Measurements from ENCODE around the gene WHAMM. TPM values are rescaled to one million over a fixed set of nuclear protein-coding genes. Genes with fewer than 3 reads are reported as not detected.

The WHAMM gene
- total and polyA plus RNA-seq, 4 donors: 4.2 to 10.4 (median 6.6) TPM

DNA sequence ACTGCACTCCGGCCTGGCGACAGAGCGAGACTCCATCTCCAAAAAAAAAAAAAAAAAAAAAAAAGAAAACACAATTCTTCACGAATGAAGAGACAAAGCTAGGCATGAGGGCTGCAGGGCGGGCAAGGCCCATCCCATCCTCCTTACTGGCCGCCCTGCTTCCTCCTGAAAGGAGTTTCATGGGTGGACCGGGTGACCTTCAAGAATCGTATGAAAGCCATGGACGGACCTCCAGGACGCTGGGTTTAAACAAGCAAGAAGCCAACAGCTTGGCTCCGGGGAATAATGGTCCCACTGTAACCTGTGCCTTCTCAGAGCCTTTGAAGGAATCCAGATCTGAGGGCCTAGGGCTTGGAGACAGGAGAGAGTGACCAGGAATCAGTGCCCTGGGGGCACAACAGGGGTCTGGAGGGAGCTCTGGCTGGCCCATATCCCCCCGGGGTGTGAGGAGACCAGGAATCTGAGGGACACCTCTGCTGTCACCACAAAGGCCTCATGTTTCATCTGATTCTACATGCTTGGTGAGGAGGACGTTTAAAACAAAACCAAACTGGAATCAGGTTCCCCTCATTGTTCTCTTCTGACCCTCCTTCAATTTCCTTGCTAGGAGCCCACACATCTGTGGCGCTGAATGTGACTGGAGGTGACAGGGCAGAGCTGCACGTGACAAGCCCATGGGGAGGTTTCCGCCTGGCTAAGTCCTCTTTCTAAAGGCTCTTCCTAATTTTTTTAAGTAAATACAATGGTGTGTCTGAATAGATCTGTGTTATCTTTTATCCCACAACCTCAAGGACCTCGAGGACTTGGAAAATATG, 46.1 kb downstream of the WHAMM start:
- H3K9me3 ChIP-seq (ENCODE audit: control insufficient read depth in 4 of 4, insufficient read depth in 3 of 4, low read length in 3 of 4): no peaks in the 10 kb centered on the region
- DNase-seq (no peak), ATAC-seq (ENCODE audit: insufficient read depth, low FRiP score) (no peak)
- no peak overlapping the region for H3K9ac ChIP-seq (ENCODE audit: insufficient read depth in 1 of 2, low read length in 2 of 2)
- H3K27ac ChIP-seq (ENCODE audit: low read depth in 1 of 2, low read length in 1 of 2): no peak overlapping the region
- H3K36me3 ChIP-seq (ENCODE audit: control insufficient read depth in 4 of 4, insufficient read depth in 4 of 4, low read length in 4 of 4): peaks cover 0 to 2% (median 0%) of the 10 kb centered on the region in 4 donors
- H3K4me3 ChIP-seq: no peak overlapping the region
- H3K4me1 ChIP-seq (ENCODE audit: control insufficient read depth in 5 of 5, insufficient read depth in 5 of 5, low read length in 5 of 5): peaks cover 0 to 7% (median 0%) of the 10 kb centered on the region in 5 donors
- WGBS, 2 donors: 74 to 77% methylated on average over 17 of the region's 17 CpGs
- TF ChIP-seq, protein P1, sequence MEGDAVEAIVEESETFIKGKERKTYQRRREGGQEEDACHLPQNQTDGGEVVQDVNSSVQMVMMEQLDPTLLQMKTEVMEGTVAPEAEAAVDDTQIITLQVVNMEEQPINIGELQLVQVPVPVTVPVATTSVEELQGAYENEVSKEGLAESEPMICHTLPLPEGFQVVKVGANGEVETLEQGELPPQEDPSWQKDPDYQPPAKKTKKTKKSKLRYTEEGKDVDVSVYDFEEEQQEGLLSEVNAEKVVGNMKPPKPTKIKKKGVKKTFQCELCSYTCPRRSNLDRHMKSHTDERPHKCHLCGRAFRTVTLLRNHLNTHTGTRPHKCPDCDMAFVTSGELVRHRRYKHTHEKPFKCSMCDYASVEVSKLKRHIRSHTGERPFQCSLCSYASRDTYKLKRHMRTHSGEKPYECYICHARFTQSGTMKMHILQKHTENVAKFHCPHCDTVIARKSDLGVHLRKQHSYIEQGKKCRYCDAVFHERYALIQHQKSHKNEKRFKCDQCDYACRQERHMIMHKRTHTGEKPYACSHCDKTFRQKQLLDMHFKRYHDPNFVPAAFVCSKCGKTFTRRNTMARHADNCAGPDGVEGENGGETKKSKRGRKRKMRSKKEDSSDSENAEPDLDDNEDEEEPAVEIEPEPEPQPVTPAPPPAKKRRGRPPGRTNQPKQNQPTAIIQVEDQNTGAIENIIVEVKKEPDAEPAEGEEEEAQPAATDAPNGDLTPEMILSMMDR (IDR thresholded peaks at IDR 0.05; ENCODE audit: control extremely low read depth, extremely low read depth): no peak
- H3K27me3 ChIP-seq (ENCODE audit: control insufficient read depth in 3 of 3, insufficient read depth in 3 of 3, low read length in 2 of 3): no peaks in the 10 kb centered on the region

DNA sequence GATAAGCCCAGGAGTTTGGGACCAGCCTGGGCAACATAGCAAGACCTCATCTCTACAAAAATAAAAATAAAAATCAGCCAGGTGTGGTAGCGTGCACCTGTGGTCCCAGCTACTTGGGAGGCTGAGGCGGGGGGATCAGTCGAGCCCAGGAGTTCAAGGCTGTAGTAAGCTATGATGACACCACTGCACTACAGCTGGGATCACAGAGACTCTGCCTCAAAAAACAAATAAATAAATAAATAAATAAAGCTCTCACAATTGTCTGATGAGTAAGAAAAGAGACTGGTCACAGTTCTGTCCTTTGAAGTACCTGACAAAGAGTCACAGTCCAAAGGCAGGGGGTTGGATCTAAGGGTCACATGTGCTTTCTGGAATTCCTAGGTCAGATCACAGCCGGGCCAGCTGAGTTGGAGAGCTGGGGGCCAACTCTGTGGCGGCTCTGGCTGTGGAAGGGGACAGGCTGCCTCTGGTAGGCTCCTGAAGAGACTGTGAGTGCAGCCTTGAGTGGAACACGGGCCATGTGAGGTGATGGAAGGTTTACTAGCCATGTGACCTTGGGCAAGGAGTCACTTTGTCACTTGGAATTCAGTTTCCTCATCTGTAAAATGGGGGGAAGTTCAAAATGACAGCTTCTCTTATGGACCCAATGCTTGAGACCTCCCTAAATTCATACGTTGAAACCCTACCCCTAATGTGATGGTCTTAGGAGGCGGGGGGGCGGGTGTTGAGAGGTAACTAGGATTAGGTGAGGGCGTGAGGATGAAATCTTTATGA, 47.2 kb downstream of the WHAMM start:
- ATAC-seq (ENCODE audit: insufficient read depth, low FRiP score): no peak
- TF ChIP-seq, protein P1 (IDR thresholded peaks at IDR 0.05; ENCODE audit: control extremely low read depth, extremely low read depth): no peak
- peaks cover 0 to 2% (median 0%) of the 10 kb centered on the region in 4 donors for H3K36me3 ChIP-seq (ENCODE audit: control insufficient read depth in 4 of 4, insufficient read depth in 4 of 4, low read length in 4 of 4)
- H3K9me3 ChIP-seq (ENCODE audit: control insufficient read depth in 4 of 4, insufficient read depth in 3 of 4, low read length in 3 of 4): no peaks in the 10 kb centered on the region
- no peak overlapping the region for H3K27ac ChIP-seq (ENCODE audit: low read depth in 1 of 2, low read length in 1 of 2)
- peaks cover 0 to 7% (median 0%) of the 10 kb centered on the region in 5 donors for H3K4me1 ChIP-seq (ENCODE audit: control insufficient read depth in 5 of 5, insufficient read depth in 5 of 5, low read length in 5 of 5)
- no peak overlapping the region for H3K4me3 ChIP-seq
- 94 to 95% methylated on average over 10 of the region's 10 CpGs for WGBS, 2 donors
- no peak for DNase-seq
- H3K27me3 ChIP-seq (ENCODE audit: control insufficient read depth in 3 of 3, insufficient read depth in 3 of 3, low read length in 2 of 3): no peaks in the 10 kb centered on the region
- no peak overlapping the region for H3K9ac ChIP-seq (ENCODE audit: insufficient read depth in 1 of 2, low read length in 2 of 2)

DNA sequence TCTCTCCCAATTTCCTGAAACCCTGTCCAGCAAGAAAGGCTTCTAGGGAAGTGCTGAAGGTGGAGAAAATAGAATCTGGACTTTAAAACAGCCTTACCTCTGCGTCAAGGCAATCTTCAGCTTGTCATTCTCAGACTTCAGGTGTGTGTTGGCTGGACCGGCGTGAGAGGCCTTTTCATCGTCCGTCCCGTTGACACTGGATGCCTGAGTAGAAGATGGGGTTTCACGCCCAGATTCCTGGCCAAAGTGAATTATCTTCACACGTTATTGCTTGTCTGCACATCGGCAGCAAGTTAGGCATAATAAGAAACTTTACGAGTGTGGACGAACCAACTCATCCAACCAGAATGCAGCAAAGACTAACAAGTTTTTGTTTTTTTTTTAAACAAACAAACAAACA, 49.5 kb downstream of the WHAMM start:
- ATAC-seq (ENCODE audit: insufficient read depth, low FRiP score) (no peak), DNase-seq (no peak)
- Histone ChIP-seq H3K36me3 (ENCODE audit: control insufficient read depth in 4 of 4, insufficient read depth in 4 of 4, low read length in 4 of 4) (peaks cover 0 to 2% (median 0%) of the 10 kb centered on the region in 4 donors), H3K4me3 (no peak overlapping the region), H3K4me1 (ENCODE audit: control insufficient read depth in 5 of 5, insufficient read depth in 5 of 5, low read length in 5 of 5) (peaks cover 0 to 3% (median 0%) of the 10 kb centered on the region in 5 donors), H3K27me3 (ENCODE audit: control insufficient read depth in 3 of 3, insufficient read depth in 3 of 3, low read length in 2 of 3) (no peaks in the 10 kb centered on the region), H3K27ac (ENCODE audit: low read depth in 1 of 2, low read length in 1 of 2) (no peak overlapping the region), H3K9me3 (ENCODE audit: control insufficient read depth in 4 of 4, insufficient read depth in 3 of 4, low read length in 3 of 4) (no peaks in the 10 kb centered on the region), H3K9ac (ENCODE audit: insufficient read depth in 1 of 2, low read length in 2 of 2) (no peak overlapping the region)
- WGBS, 2 donors: 95 to 97% methylated on average over 11 of the region's 11 CpGs
- TF ChIP-seq, protein P1 (IDR thresholded peaks at IDR 0.05; ENCODE audit: control extremely low read depth, extremely low read depth): no peak
